GM18508 (cell line): ENCODE results near the gene GREB1.

ENCODE experiments used
- ATAC-seq: cut with Tn5 transposase; IDR thresholded peaks from one replicate; pipeline ENCODE4 v1.9.1; 2021; ENCODE audit warnings: moderate number of reproducible peaks; ENCODE audit not compliant: insufficient read depth, unreplicated experiment

GREB1 gene

GRCh38 chr2:11577101-11577883 is 43.4 kb downstream of the GREB1 start:
- ATAC-seq = no peak

- ATAC-seq = no peak
Measured at GRCh38 chr2:11578081-11578948, 44.5 kb downstream of the GREB1 start.

- ATAC-seq = no peak
Measured at GRCh38 chr2:11578986-11579774, 45.3 kb downstream of the GREB1 start.

GRCh38 chr2:11579867-11580659 is 46.2 kb downstream of the GREB1 start:
- ATAC-seq = no peak

- ATAC-seq = no peak
Measured at GRCh38 chr2:11580697-11581096, 46.9 kb downstream of the GREB1 start.

- no peak for ATAC-seq
Measured at GRCh38 chr2:11581124-11581796, 47.4 kb downstream of the GREB1 start.

GRCh38 chr2:11581797-11582611 is 48.2 kb downstream of the GREB1 start:
- ATAC-seq = no peak

GRCh38 chr2:11582612-11582861 is 48.7 kb downstream of the GREB1 start:
- ATAC-seq = no peak

- ATAC-seq = no peak
Measured at GRCh38 chr2:11582862-11583752, 49.3 kb downstream of the GREB1 start.

GRCh38 chr2:11583840-11584524 is 50.1 kb downstream of the GREB1 start:
- ATAC-seq = peak; percentile 73

GRCh38 chr2:11584525-11585056 is 50.7 kb downstream of the GREB1 start:
- ATAC-seq = no peak

GRCh38 chr2:11585071-11585470 is 51.2 kb downstream of the GREB1 start:
- ATAC-seq = no peak

- no peak for ATAC-seq
Measured at GRCh38 chr2:11588228-11589110, 54.6 kb downstream of the GREB1 start.

- no peak for ATAC-seq
Measured at GRCh38 chr2:11589316-11589940, 55.6 kb downstream of the GREB1 start.

- no peak for ATAC-seq
Measured at GRCh38 chr2:11590193-11590592, 56.3 kb downstream of the GREB1 start.

- ATAC-seq = no peak
Measured at GRCh38 chr2:11591091-11591490, 57.2 kb downstream of the GREB1 start.
